GM19099 (cell line): ENCODE results near the gene TXNDC11.

Experiments
- POLR2A ChIP-seq: IDR thresholded peaks from 3 replicates; pipeline ENCODE4 v1.6.1; 2011; ENCODE audit warnings: low read depth; ENCODE audit not compliant: insufficient read length; ENCODE audit errors: extremely low read depth

Gene TXNDC11

GRCh38 chr16:11737713-11738112, 4.9 kb downstream of the TXNDC11 start:
- no peak for TF ChIP-seq POLR2A

GRCh38 chr16:11736903-11737302, 5.8 kb downstream of the TXNDC11 start:
- no peak for TF ChIP-seq POLR2A

GRCh38 chr16:11735787-11736186, 6.9 kb downstream of the TXNDC11 start:
- no peak for TF ChIP-seq POLR2A

GRCh38 chr16:11734653-11735043, 8.0 kb downstream of the TXNDC11 start:
- TF ChIP-seq POLR2A: no peak

- TF ChIP-seq POLR2A: no peak
These were observed 8.5 kb downstream of the TXNDC11 start for GRCh38 chr16:11734025-11734652.

- no peak for TF ChIP-seq POLR2A
These were observed 11.4 kb downstream of the TXNDC11 start for GRCh38 chr16:11731222-11731621.

GRCh38 chr16:11729787-11730186, 12.9 kb downstream of the TXNDC11 start:
- TF ChIP-seq POLR2A: no peak

GRCh38 chr16:11727796-11728543, 14.7 kb downstream of the TXNDC11 start:
- TF ChIP-seq POLR2A: no peak

- TF ChIP-seq POLR2A: no peak
These were observed 16.6 kb downstream of the TXNDC11 start for GRCh38 chr16:11726008-11726407.

GRCh38 chr16:11725457-11725856, 17.2 kb downstream of the TXNDC11 start:
- TF ChIP-seq POLR2A: no peak

GRCh38 chr16:11722468-11722808, 20.2 kb downstream of the TXNDC11 start:
- TF ChIP-seq POLR2A: no peak

- no peak for TF ChIP-seq POLR2A
These were observed 20.7 kb downstream of the TXNDC11 start for GRCh38 chr16:11721781-11722467.

GRCh38 chr16:11719762-11720161, 22.9 kb downstream of the TXNDC11 start:
- no peak for TF ChIP-seq POLR2A

GRCh38 chr16:11719171-11719570, 23.5 kb downstream of the TXNDC11 start:
- no peak for TF ChIP-seq POLR2A

- TF ChIP-seq POLR2A: no peak
These were observed 24.8 kb downstream of the TXNDC11 start for GRCh38 chr16:11717811-11718210.

- no peak for TF ChIP-seq POLR2A
These were observed 26.3 kb downstream of the TXNDC11 start for GRCh38 chr16:11716336-11716735.

- no peak for TF ChIP-seq POLR2A
These were observed 27.3 kb downstream of the TXNDC11 start for GRCh38 chr16:11715246-11715947.
